HEK293 (cell line): ENCODE measurements around the gene PXDC1.

Experiments used
- CTCF ChIA-PET: fragments of 350-600 bp; formaldehyde crosslinking; extraction: SDS; loops from one replicate; lab custom pipeline; 2021; ENCODE audit warnings: antibody characterized with exemption; lab: Yijun Ruan, JAX
- POLR2A ChIA-PET: fragments of 300-600 bp; formaldehyde crosslinking; extraction: SDS; loops from one replicate; lab custom pipeline; 2020; ENCODE audit warnings: antibody characterized with exemption, inconsistent platforms; lab: Yijun Ruan, JAX
- H3K27ac ChIP-seq: fragments of 200-500 bp; sonication (Bioruptor generic); 2 replicates; pipeline ENCODE4 v1.5.1; 2014; ENCODE audit warnings: low read depth, low read length, control low read depth, inconsistent platforms; ENCODE audit errors: extremely low read depth
- H3K36me3 ChIP-seq, 2 experiments: fragments of 200-500 bp in 1 of 2; sonication (Bioruptor generic) in 1 of 2; 1 replicate in 1 of 2; 2 replicates in 1 of 2; pipeline ENCODE4 v1.5.1; 2014 to 2017; ENCODE audit warnings: inconsistent platforms in 2 of 2, low read length in 2 of 2; ENCODE audit not compliant: control insufficient read depth in 2 of 2, insufficient read depth in 1 of 2
- H3K4me1 ChIP-seq: fragments of 200-500 bp; sonication (Bioruptor generic); 2 replicates; pipeline ENCODE4 v1.5.1; 2014; ENCODE audit warnings: mild to moderate bottlenecking, low read length, inconsistent platforms; ENCODE audit not compliant: control insufficient read depth, insufficient read depth
- H3K4me3 ChIP-seq: 2 replicates; pipeline ENCODE4 v1.5.1; 2011; ENCODE audit warnings: low read depth, mild to moderate bottlenecking, control low read depth, low read length, moderate library complexity
- H3K9me3 ChIP-seq: fragments of 200-500 bp; sonication (Bioruptor generic); 2 replicates; pipeline ENCODE4 v1.5.1; 2014; ENCODE audit warnings: low read depth, low read length, inconsistent platforms; ENCODE audit not compliant: control insufficient read depth, insufficient read depth
- GFI1B ChIP-seq: fragments of 450-650 bp; formaldehyde crosslinking; IDR thresholded peaks from 2 replicates; pipeline ENCODE4 v1.5.1; 2016; ENCODE audit warnings: missing biosample characterization, missing genetic modification characterization
- KLF10 ChIP-seq: fragments of 450-650 bp; IDR thresholded peaks from 2 replicates; pipeline ENCODE4 v1.5.1; 2018; ENCODE audit warnings: missing biosample characterization, mild to moderate bottlenecking, missing genetic modification characterization
- KLF16 ChIP-seq: fragments of 450-650 bp; formaldehyde crosslinking; IDR thresholded peaks from 2 replicates; pipeline ENCODE4 v1.5.1; 2017; ENCODE audit warnings: missing biosample characterization, missing genetic modification characterization
- KLF9 ChIP-seq: fragments of 450-650 bp; formaldehyde crosslinking; IDR thresholded peaks from 2 replicates; pipeline ENCODE4 v1.5.1; 2016; ENCODE audit warnings: missing biosample characterization, missing genetic modification characterization, low read depth
- OSR2 ChIP-seq: fragments of 450-650 bp; formaldehyde crosslinking; IDR thresholded peaks from 2 replicates; pipeline ENCODE4 v1.5.1; 2016; ENCODE audit warnings: missing biosample characterization, missing genetic modification characterization
- SP2 ChIP-seq: fragments of 450-650 bp; formaldehyde crosslinking; IDR thresholded peaks from 2 replicates; pipeline ENCODE4 v1.5.1; 2016; ENCODE audit warnings: missing biosample characterization, missing genetic modification characterization
- TRIM28 ChIP-seq: IDR thresholded peaks from 2 replicates; pipeline ENCODE4 v1.6.1; 2011; ENCODE audit warnings: low read length, control low read depth, borderline replicate concordance
- YY2 ChIP-seq: fragments of 450-650 bp; formaldehyde crosslinking; IDR thresholded peaks from 2 replicates; pipeline ENCODE4 v1.5.1; 2016; ENCODE audit warnings: missing biosample characterization, missing genetic modification characterization
- ZBTB20 ChIP-seq: fragments of 450-650 bp; formaldehyde crosslinking; IDR thresholded peaks from 2 replicates; pipeline ENCODE4 v1.5.1; 2016; ENCODE audit warnings: missing biosample characterization, missing genetic modification characterization
- ZNF146 ChIP-seq: fragments of 450-650 bp; formaldehyde crosslinking; IDR thresholded peaks from 2 replicates; pipeline ENCODE4 v1.5.1; 2016; ENCODE audit warnings: missing biosample characterization, missing genetic modification characterization
- ZNF266 ChIP-seq: fragments of 450-650 bp; formaldehyde crosslinking; IDR thresholded peaks from 2 replicates; pipeline ENCODE4 v1.5.1; 2016; ENCODE audit warnings: missing biosample characterization, missing genetic modification characterization, low read depth
- ZNF404 ChIP-seq: fragments of 450-650 bp; formaldehyde crosslinking; IDR thresholded peaks from 2 replicates; pipeline ENCODE4 v1.5.1; 2017; ENCODE audit warnings: missing biosample characterization, missing genetic modification characterization
- ZNF585B ChIP-seq: fragments of 450-650 bp; formaldehyde crosslinking; IDR thresholded peaks from 2 replicates; pipeline ENCODE4 v1.5.1; 2016; ENCODE audit warnings: missing biosample characterization, missing genetic modification characterization
- ZNF610 ChIP-seq: fragments of 450-650 bp; formaldehyde crosslinking; IDR thresholded peaks from 2 replicates; pipeline ENCODE4 v1.5.1; 2016; ENCODE audit warnings: missing biosample characterization, missing genetic modification characterization, borderline replicate concordance
- ZNF701 ChIP-seq: fragments of 450-650 bp; formaldehyde crosslinking; IDR thresholded peaks from 2 replicates; pipeline ENCODE4 v1.5.1; 2016; ENCODE audit warnings: missing biosample characterization, missing genetic modification characterization
- ZNF777 ChIP-seq: fragments of 450-650 bp; formaldehyde crosslinking; IDR thresholded peaks from 2 replicates; pipeline ENCODE4 v1.5.1; 2017; ENCODE audit warnings: missing biosample characterization, missing genetic modification characterization, borderline replicate concordance
- ZSCAN16 ChIP-seq: fragments of 450-650 bp; formaldehyde crosslinking; IDR thresholded peaks from 2 replicates; pipeline ENCODE4 v1.5.1; 2016; ENCODE audit warnings: missing biosample characterization, missing genetic modification characterization
- TF ChIP-seq, protein P1 (sequence below): fragments of 450-650 bp; formaldehyde crosslinking; IDR thresholded peaks from 2 replicates; pipeline ENCODE4 v1.5.1; 2016; ENCODE audit warnings: missing biosample characterization, missing genetic modification characterization
- TF ChIP-seq, protein P2 (sequence below): fragments of 450-650 bp; formaldehyde crosslinking; IDR thresholded peaks from 2 replicates; pipeline ENCODE4 v1.5.1; 2017; ENCODE audit warnings: missing biosample characterization, missing genetic modification characterization
- TF ChIP-seq, protein P3 (sequence below): fragments of 450-650 bp; formaldehyde crosslinking; IDR thresholded peaks from 2 replicates; pipeline ENCODE4 v1.5.1; 2016; ENCODE audit warnings: missing biosample characterization, missing genetic modification characterization, low read depth
- TF ChIP-seq, protein P4 (sequence below): fragments of 450-650 bp; formaldehyde crosslinking; IDR thresholded peaks from 2 replicates; pipeline ENCODE4 v1.5.1; 2016; ENCODE audit warnings: missing biosample characterization, missing genetic modification characterization

PXDC1 gene

DNA sequence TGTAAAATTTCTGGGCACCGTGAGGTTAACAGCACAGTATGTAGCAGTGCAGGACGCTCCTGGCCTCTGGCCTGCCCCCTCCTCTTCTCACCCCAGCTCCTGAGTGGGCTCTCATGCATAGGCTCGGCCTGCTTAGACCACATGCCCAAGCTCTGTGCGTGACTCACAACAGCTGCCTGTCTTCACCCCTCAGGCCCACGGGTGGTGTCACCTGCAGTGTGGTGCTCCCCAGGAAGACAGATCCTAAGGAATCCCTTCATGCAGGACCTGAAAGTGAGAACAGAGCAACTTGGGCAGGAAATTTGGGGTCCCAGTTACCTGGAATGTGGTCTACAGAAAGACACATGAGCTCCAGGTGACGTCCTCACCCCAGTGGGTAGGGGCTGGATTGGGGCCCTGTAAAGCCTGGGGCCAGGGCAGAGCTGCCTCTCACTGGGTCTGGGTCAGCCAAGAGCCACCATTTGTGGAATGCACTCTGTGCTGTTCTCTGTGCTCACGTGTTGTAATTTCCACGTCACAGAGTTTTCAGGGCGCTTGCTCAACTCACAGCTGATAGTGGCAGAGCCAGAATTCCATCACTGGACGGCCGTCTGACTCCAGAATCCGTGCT, 37.0 kb upstream of the PXDC1 start (continued):
- TF ChIP-seq, protein P1, sequence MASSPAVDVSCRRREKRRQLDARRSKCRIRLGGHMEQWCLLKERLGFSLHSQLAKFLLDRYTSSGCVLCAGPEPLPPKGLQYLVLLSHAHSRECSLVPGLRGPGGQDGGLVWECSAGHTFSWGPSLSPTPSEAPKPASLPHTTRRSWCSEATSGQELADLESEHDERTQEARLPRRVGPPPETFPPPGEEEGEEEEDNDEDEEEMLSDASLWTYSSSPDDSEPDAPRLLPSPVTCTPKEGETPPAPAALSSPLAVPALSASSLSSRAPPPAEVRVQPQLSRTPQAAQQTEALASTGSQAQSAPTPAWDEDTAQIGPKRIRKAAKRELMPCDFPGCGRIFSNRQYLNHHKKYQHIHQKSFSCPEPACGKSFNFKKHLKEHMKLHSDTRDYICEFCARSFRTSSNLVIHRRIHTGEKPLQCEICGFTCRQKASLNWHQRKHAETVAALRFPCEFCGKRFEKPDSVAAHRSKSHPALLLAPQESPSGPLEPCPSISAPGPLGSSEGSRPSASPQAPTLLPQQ (tag by site-specific recombination): no peak
- TF ChIP-seq ZBTB20 (no peak), KLF9 (tag by site-specific recombination) (no peak), ZNF701 (no peak), SP2 (tag by site-specific recombination) (no peak), ZNF610 (tag by site-specific recombination) (no peak)
- TF ChIP-seq, protein P2, sequence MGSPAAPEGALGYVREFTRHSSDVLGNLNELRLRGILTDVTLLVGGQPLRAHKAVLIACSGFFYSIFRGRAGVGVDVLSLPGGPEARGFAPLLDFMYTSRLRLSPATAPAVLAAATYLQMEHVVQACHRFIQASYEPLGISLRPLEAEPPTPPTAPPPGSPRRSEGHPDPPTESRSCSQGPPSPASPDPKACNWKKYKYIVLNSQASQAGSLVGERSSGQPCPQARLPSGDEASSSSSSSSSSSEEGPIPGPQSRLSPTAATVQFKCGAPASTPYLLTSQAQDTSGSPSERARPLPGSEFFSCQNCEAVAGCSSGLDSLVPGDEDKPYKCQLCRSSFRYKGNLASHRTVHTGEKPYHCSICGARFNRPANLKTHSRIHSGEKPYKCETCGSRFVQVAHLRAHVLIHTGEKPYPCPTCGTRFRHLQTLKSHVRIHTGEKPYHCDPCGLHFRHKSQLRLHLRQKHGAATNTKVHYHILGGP (tag by site-specific recombination): no peak

DNA sequence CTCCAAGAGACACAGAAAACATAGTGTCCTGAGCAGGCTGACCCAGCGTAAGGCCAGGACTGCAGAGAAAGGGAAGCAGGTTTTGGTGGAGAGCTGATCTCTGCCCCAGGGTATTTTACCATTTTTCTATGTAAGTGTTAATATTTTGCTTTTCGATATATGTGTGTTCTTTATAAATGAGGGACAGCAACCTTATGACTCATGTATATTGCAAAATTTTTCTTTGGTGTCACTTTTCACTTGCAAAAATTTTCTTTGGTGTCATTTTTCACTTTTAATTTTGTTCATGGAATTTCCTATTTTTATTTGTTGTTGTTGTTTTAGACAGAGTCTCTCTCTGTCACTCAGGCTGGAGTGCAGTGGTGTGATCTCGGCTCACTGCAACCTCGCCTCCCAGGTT, 34.6 kb upstream of the PXDC1 start:
- no peaks in the 10 kb centered on the region for H3K4me1 ChIP-seq
- POLR2A ChIA-PET: no interaction called here
- TF ChIP-seq ZNF146 (tag by site-specific recombination) (no peak), KLF16 (tag by site-specific recombination) (no peak), GFI1B (no peak), KLF10 (tag by site-specific recombination) (no peak), ZNF266 (tag by site-specific recombination) (no peak), ZNF777 (tag by site-specific recombination) (no peak), TRIM28 (no peak)
- TF ChIP-seq, all 188 proteins: peak for 0
- CTCF ChIA-PET: interaction anchor here (0.6 kb wide), 1 partner anchor 198 kb away, joined by 3 read pairs; no protein-coding TSS in a partner anchor
- H3K9me3 ChIP-seq: no peaks in the 10 kb centered on the region
- H3K27ac ChIP-seq: no peak overlapping the region
- H3K36me3 ChIP-seq: no peaks in the 10 kb centered on the region
- no peak overlapping the region for H3K4me3 ChIP-seq

DNA sequence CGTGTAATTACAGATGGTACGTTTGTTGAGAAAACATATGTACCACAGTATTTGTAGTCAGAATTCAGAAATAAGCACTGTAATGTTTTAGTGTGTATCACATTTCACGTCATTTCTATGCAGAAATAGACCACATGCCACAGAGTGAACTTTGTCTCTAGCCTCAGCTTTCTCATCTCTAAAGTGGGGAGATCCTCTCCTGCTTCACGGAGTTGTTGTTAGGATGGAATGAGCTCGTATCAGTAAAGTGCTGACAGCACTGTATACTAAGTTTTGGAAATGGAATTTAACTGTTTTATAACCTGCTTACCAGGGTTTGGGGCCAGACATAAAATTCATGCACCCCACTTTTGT, 34.2 kb upstream of the PXDC1 start:
- Histone ChIP-seq H3K27ac (no peak overlapping the region), H3K36me3 (no peaks in the 10 kb centered on the region), H3K4me3 (no peak overlapping the region), H3K9me3 (no peaks in the 10 kb centered on the region), H3K4me1 (no peaks in the 10 kb centered on the region)
- TF ChIP-seq, protein P3, sequence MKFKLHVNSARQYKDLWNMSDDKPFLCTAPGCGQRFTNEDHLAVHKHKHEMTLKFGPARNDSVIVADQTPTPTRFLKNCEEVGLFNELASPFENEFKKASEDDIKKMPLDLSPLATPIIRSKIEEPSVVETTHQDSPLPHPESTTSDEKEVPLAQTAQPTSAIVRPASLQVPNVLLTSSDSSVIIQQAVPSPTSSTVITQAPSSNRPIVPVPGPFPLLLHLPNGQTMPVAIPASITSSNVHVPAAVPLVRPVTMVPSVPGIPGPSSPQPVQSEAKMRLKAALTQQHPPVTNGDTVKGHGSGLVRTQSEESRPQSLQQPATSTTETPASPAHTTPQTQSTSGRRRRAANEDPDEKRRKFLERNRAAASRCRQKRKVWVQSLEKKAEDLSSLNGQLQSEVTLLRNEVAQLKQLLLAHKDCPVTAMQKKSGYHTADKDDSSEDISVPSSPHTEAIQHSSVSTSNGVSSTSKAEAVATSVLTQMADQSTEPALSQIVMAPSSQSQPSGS: no peak
- TF ChIP-seq OSR2: no peak
- no peak for TF ChIP-seq YY2 (tag by site-specific recombination)
- no peak for TF ChIP-seq ZNF404
- no peak for TF ChIP-seq ZNF585B (tag by site-specific recombination)
- TF ChIP-seq, protein P4, sequence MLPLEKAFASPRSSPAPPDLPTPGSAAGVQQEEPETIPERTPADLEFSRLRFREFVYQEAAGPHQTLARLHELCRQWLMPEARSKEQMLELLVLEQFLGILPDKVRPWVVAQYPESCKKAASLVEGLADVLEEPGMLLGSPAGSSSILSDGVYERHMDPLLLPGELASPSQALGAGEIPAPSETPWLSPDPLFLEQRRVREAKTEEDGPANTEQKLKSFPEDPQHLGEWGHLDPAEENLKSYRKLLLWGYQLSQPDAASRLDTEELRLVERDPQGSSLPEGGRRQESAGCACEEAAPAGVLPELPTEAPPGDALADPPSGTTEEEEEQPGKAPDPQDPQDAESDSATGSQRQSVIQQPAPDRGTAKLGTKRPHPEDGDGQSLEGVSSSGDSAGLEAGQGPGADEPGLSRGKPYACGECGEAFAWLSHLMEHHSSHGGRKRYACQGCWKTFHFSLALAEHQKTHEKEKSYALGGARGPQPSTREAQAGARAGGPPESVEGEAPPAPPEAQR (tag by site-specific recombination): no peak
- TF ChIP-seq ZSCAN16 (tag by site-specific recombination): no peak
- CTCF ChIA-PET: no interaction called here
- POLR2A ChIA-PET: no interaction called here
